SK-N-SH treated with all-trans-retinoic acid at 6 μM for 48 hours (cell line): ENCODE results near the gene EDC3.
A peak's percentile ranks its signal among the peaks of the same experiment; 100 is the strongest.

Experiments
- ATAC-seq: fragments of 200-7000 bp; cut with Tn5 transposase; 3 replicates; pipeline ENCODE4 v1.9.1; 2020; ENCODE audit warnings: mild to moderate bottlenecking, moderate library complexity
- ARNTL ChIP-seq: fragments of 450-650 bp; formaldehyde crosslinking; IDR thresholded peaks from 2 replicates; pipeline ENCODE4 v1.5.0; 2020; ENCODE audit warnings: low read depth, mild to moderate bottlenecking, moderate library complexity, borderline replicate concordance
- BACH2 ChIP-seq: fragments of 250-450 bp; sonication (Bioruptor Pico); IDR thresholded peaks from 2 replicates; pipeline ENCODE4 v1.9.0; 2021; ENCODE audit warnings: mild to moderate bottlenecking, borderline replicate concordance
- CREB5 ChIP-seq: fragments of 250-450 bp; sonication (Bioruptor Pico); IDR thresholded peaks from 2 replicates; pipeline ENCODE4 v1.5.1; 2020; ENCODE audit warnings: low read depth, mild to moderate bottlenecking, moderate library complexity
- CSDC2 ChIP-seq: fragments of 250-450 bp; sonication (Bioruptor Pico); IDR thresholded peaks from 2 replicates; pipeline ENCODE4 v1.5.0; 2020; ENCODE audit warnings: mild to moderate bottlenecking, moderate library complexity
- CSRNP3 ChIP-seq: fragments of 250-450 bp; sonication (Bioruptor Pico); IDR thresholded peaks from 2 replicates; pipeline ENCODE4 v1.5.1; 2021; ENCODE audit warnings: mild to moderate bottlenecking, moderate library complexity
- ESRRG ChIP-seq: fragments of 250-450 bp; sonication (Bioruptor Pico); IDR thresholded peaks from 2 replicates; pipeline ENCODE4 v1.6.1; 2021; ENCODE audit warnings: mild to moderate bottlenecking
- ISL1 ChIP-seq: fragments of 250-450 bp; sonication (Bioruptor Pico); IDR thresholded peaks from 2 replicates; pipeline ENCODE4 v2.1.2; 2022; ENCODE audit warnings: mild to moderate bottlenecking, moderate library complexity
- OSR1 ChIP-seq: fragments of 250-450 bp; sonication (Bioruptor Pico); IDR thresholded peaks from 2 replicates; pipeline ENCODE4 v1.8.0; 2022; ENCODE audit warnings: moderate library complexity, mild to moderate bottlenecking, inconsistent platforms
- POU6F1 ChIP-seq: fragments of 250-450 bp; sonication (Bioruptor Pico); IDR thresholded peaks from 2 replicates; pipeline ENCODE4 v1.8.0; 2021; ENCODE audit warnings: low read depth, mild to moderate bottlenecking, moderate library complexity, borderline replicate concordance
- RARB ChIP-seq: fragments of 250-450 bp; sonication (Bioruptor Pico); IDR thresholded peaks from 2 replicates; pipeline ENCODE4 v1.8.0; 2021; ENCODE audit warnings: mild to moderate bottlenecking, moderate library complexity
- SNAI2 ChIP-seq: fragments of 250-450 bp; sonication (Bioruptor Pico); IDR thresholded peaks from 2 replicates; pipeline ENCODE4 v1.5.0; 2020; ENCODE audit warnings: mild to moderate bottlenecking, moderate library complexity
- TCF4 ChIP-seq: fragments of 250-450 bp; sonication (Bioruptor Pico); IDR thresholded peaks from 2 replicates; pipeline ENCODE4 v1.8.0; 2021; ENCODE audit warnings: mild to moderate bottlenecking, moderate library complexity, borderline replicate concordance
- TOX ChIP-seq: fragments of 250-450 bp; sonication (Bioruptor Pico); IDR thresholded peaks from 2 replicates; pipeline ENCODE4 v1.8.0; 2021; ENCODE audit warnings: mild to moderate bottlenecking, moderate library complexity, borderline replicate concordance
- TSHZ2 ChIP-seq: fragments of 250-450 bp; sonication (Bioruptor Pico); IDR thresholded peaks from 2 replicates; pipeline ENCODE4 v1.5.0; 2020; ENCODE audit warnings: mild to moderate bottlenecking, moderate library complexity
- ZC3H10 ChIP-seq: fragments of 250-450 bp; sonication (Bioruptor Pico); IDR thresholded peaks from 2 replicates; pipeline ENCODE4 v1.5.1; 2021; ENCODE audit warnings: mild to moderate bottlenecking, moderate library complexity
- ZFP3 ChIP-seq: fragments of 250-450 bp; sonication (Bioruptor Pico); IDR thresholded peaks from 2 replicates; pipeline ENCODE4 v1.5.0; 2020; ENCODE audit warnings: mild to moderate bottlenecking, moderate library complexity
- ZFP30 ChIP-seq: fragments of 450-650 bp; formaldehyde crosslinking; IDR thresholded peaks from 2 replicates; pipeline ENCODE4 v1.5.0; 2022; ENCODE audit warnings: mild to moderate bottlenecking, moderate library complexity
- ZNF70 ChIP-seq: fragments of 450-650 bp; formaldehyde crosslinking; IDR thresholded peaks from 2 replicates; pipeline ENCODE4 v1.5.0; 2020; ENCODE audit warnings: mild to moderate bottlenecking, moderate library complexity
- ZNF8 ChIP-seq: fragments of 450-650 bp; formaldehyde crosslinking; IDR thresholded peaks from 2 replicates; pipeline ENCODE4 v1.5.0; 2020; ENCODE audit warnings: mild to moderate bottlenecking, moderate library complexity

Gene EDC3

GRCh38 chr15:74614744-74615507 is 80.9 kb downstream of the EDC3 start:
- ATAC-seq: peak; percentile 71
- no peak for TF ChIP-seq ZNF70 (CRISPR knock-in tag)
- no peak for TF ChIP-seq BACH2
- no peak for TF ChIP-seq ZC3H10 (CRISPR knock-in tag)
- peak; percentile 31; the same call in 1 of the 2 replicates for TF ChIP-seq CREB5
- TF ChIP-seq ESRRG (CRISPR knock-in tag): 0 out of 2 replicates have a peak, but pooled peaks have one; percentile 42
- 0 out of 2 replicates have a peak, but pooled peaks have one; percentile 10 for TF ChIP-seq SNAI2
- no peak for TF ChIP-seq RARB (CRISPR knock-in tag)
- no peak for TF ChIP-seq TOX (CRISPR knock-in tag)

GRCh38 chr15:74613953-74614743 is 81.7 kb downstream of the EDC3 start:
- ATAC-seq: no peak
- no peak for TF ChIP-seq RARB (CRISPR knock-in tag)
- TF ChIP-seq POU6F1 (CRISPR knock-in tag): no peak
- TF ChIP-seq OSR1: no peak
- no peak for TF ChIP-seq BACH2
- no peak for TF ChIP-seq SNAI2
- TF ChIP-seq TSHZ2: no peak
- TF ChIP-seq TOX (CRISPR knock-in tag): no peak
- no peak for TF ChIP-seq CSRNP3 (CRISPR knock-in tag)
- no peak for TF ChIP-seq ISL1
- TF ChIP-seq CSDC2 (CRISPR knock-in tag): no peak
- TF ChIP-seq TCF4 (CRISPR knock-in tag): no peak
- no peak for TF ChIP-seq ARNTL (CRISPR knock-in tag)

- no peak for ATAC-seq
- no peak for TF ChIP-seq ISL1
- TF ChIP-seq OSR1: no peak
- no peak for TF ChIP-seq TSHZ2
- no peak for TF ChIP-seq ZNF8 (CRISPR knock-in tag)
- TF ChIP-seq ZC3H10 (CRISPR knock-in tag): no peak
- no peak for TF ChIP-seq ZFP3 (CRISPR knock-in tag)
- TF ChIP-seq RARB (CRISPR knock-in tag): no peak
- TF ChIP-seq ARNTL (CRISPR knock-in tag): no peak
- TF ChIP-seq CSDC2 (CRISPR knock-in tag): no peak
- no peak for TF ChIP-seq TOX (CRISPR knock-in tag)
- no peak for TF ChIP-seq ZFP30 (CRISPR knock-in tag)
Observed at GRCh38 chr15:74613089-74613952, 82.5 kb downstream of the EDC3 start.
